WERI-Rb-1 (cell line): ENCODE results near the gene AVPR1B.

Experiments used
- DNase-seq: peaks from one replicate; pipeline ENCODE4 v3.0.0-alpha.2; 2020
- H3K27ac ChIP-seq: fragments of 250-450 bp; sonication (Bioruptor Pico); 2 replicates; pipeline ENCODE4 v1.5.1; 2020; ENCODE audit warnings: mild to moderate bottlenecking, moderate library complexity
- H3K27me3 ChIP-seq: fragments of 250-450 bp; sonication (Bioruptor Pico); 2 replicates; pipeline ENCODE4 v1.5.1; 2021; ENCODE audit warnings: mild to moderate bottlenecking, low read depth, moderate library complexity; ENCODE audit not compliant: insufficient read depth, severe bottlenecking
- H3K36me3 ChIP-seq: fragments of 250-450 bp; sonication (Bioruptor Pico); 2 replicates; pipeline ENCODE4 v1.5.1; 2020; ENCODE audit warnings: mild to moderate bottlenecking, moderate library complexity
- H3K4me3 ChIP-seq: 2 replicates; pipeline ENCODE4 v1.5.1; 2011; ENCODE audit warnings: low read depth, mild to moderate bottlenecking, control low read depth, low read length
- H3K9me3 ChIP-seq: fragments of 250-450 bp; sonication (Bioruptor Pico); 2 replicates; pipeline ENCODE4 v1.5.1; 2021; ENCODE audit warnings: mild to moderate bottlenecking, moderate library complexity; ENCODE audit not compliant: severe bottlenecking
- CTCF ChIP-seq: IDR thresholded peaks from 2 replicates; pipeline ENCODE4 v1.5.1; 2011; ENCODE audit warnings: low read depth, mild to moderate bottlenecking, control low read depth, inconsistent platforms, low read length

AVPR1B gene

GRCh38 chr1:206116191-206116872 is 856 bp downstream of the AVPR1B start:
- H3K27me3 ChIP-seq, result peaks cover 78% of the 10 kb centered on the region
- no peak for DNase-seq

GRCh38 chr1:206115791-206116190 is 1.4 kb downstream of the AVPR1B start:
- TF ChIP-seq CTCF, result no peak
- DNase-seq, result no peak
- Histone ChIP-seq H3K27ac (no peak overlapping the region), H3K9me3 (peaks cover 9% of the 10 kb centered on the region), H3K36me3 (no peaks in the 10 kb centered on the region), H3K4me3 (no peak overlapping the region), H3K27me3 (peaks cover 84% of the 10 kb centered on the region)

More at GRCh38 chr1:206116191-206116872, 856 bp downstream of the AVPR1B start:
- Histone ChIP-seq H3K36me3 (no peaks in the 10 kb centered on the region), H3K27ac (no peak overlapping the region), H3K4me3 (no peak overlapping the region), H3K9me3 (peaks cover 13% of the 10 kb centered on the region)
- TF ChIP-seq CTCF, result no peak

GRCh38 chr1:206114692-206115640 is 2.2 kb downstream of the AVPR1B start:
- H3K4me3 ChIP-seq, result no peak overlapping the region
- no peak for DNase-seq
- H3K36me3 ChIP-seq, result no peaks in the 10 kb centered on the region
- no peak for TF ChIP-seq CTCF
- no peak overlapping the region for H3K27ac ChIP-seq
- H3K9me3 ChIP-seq, result peaks cover 6% of the 10 kb centered on the region
- H3K27me3 ChIP-seq, result peaks cover 91% of the 10 kb centered on the region

- H3K36me3 ChIP-seq, result no peaks in the 10 kb centered on the region
These were observed 4.4 kb downstream of the AVPR1B start for GRCh38 chr1:206112600-206113301.

More at GRCh38 chr1:206112600-206113301, 4.4 kb downstream of the AVPR1B start:
- TF ChIP-seq CTCF, result no peak
- no peak overlapping the region for H3K4me3 ChIP-seq
- no peak for DNase-seq
- no peaks in the 10 kb centered on the region for H3K9me3 ChIP-seq
- H3K27me3 ChIP-seq, result peaks cover 91% of the 10 kb centered on the region
- no peak overlapping the region for H3K27ac ChIP-seq
